ENCODE data around the gene GNG13. TPM values are rescaled to one million over a fixed set of nuclear protein-coding genes. Genes with fewer than 3 reads are reported as not detected.

GNG13 gene
- polyA plus RNA-seq: 2,278 and 2,470 TPM in 2 replicates

GRCh38 chr16:799948-800833, at the start of gene GNG13:
Gene GNG13, minus strand, starts transcription at chr16:800734. Its CDS starts 1,657 bp downstream, at chr16:799077.

GRCh38 chr16:788399-789126, 12.0 kb downstream of the GNG13 start, which contains the start of gene CHTF18:
Gene CHTF18, plus strand, starts transcription at chr16:788620. Its CDS starts 65 bp downstream, at chr16:788685.

GRCh38 chr16:787978-788398, 12.5 kb downstream of the GNG13 start, which contains the start of gene RPUSD1:
Gene RPUSD1, minus strand, starts transcription at chr16:788381. Its CDS starts 644 bp downstream, at chr16:787737.

GRCh38 chr16:760545-761343, 39.8 kb downstream of the GNG13 start, which contains the start of gene MSLN:
Gene MSLN, plus strand, starts transcription at chr16:760734. Its CDS starts 1,947 bp downstream, at chr16:762681.

Other genes with a start within 250 kb of the GNG13 start
- not detected in 2 replicates for gene PRR35, start 240.3 kb downstream of the GNG13 start, polyA plus RNA-seq
- not detected in 2 replicates for gene NHLRC4, start 233.7 kb downstream of the GNG13 start, polyA plus RNA-seq
- 0.84 and 1.6 TPM in 2 replicates for gene PIGQ, start 230.8 kb downstream of the GNG13 start, polyA plus RNA-seq
- 0.60 and 4.0 TPM in 2 replicates for gene RAB40C, start 210.7 kb downstream of the GNG13 start, polyA plus RNA-seq
- gene WFIKKN1, start 169.7 kb downstream of the GNG13 start, polyA plus RNA-seq: 0.16 and 0.27 TPM in 2 replicates
- gene METTL26, start 164.4 kb downstream of the GNG13 start, polyA plus RNA-seq: 32.5 and 32.9 TPM in 2 replicates
- gene MCRIP2, start 158.9 kb downstream of the GNG13 start, polyA plus RNA-seq: 3.1 and 7.9 TPM in 2 replicates
- 1.5 and 2.0 TPM in 2 replicates for gene WDR90, start 151.4 kb downstream of the GNG13 start, polyA plus RNA-seq
- 7.1 and 8.1 TPM in 2 replicates for gene RHOT2, start 132.6 kb downstream of the GNG13 start, polyA plus RNA-seq
- gene RHBDL1, start 125.1 kb downstream of the GNG13 start, polyA plus RNA-seq: 0.89 and 2.3 TPM in 2 replicates
- gene STUB1, start 120.3 kb downstream of the GNG13 start, polyA plus RNA-seq: 61.7 and 72.9 TPM in 2 replicates
- 7.3 and 7.9 TPM in 2 replicates for gene JMJD8, start 116.4 kb downstream of the GNG13 start, polyA plus RNA-seq
- 0.24 and 0.59 TPM in 2 replicates for gene WDR24, start 110.3 kb downstream of the GNG13 start, polyA plus RNA-seq
- 8.0 and 22.9 TPM in 2 replicates for gene FBXL16, start 94.9 kb downstream of the GNG13 start, polyA plus RNA-seq
- 0.09 and 0.34 TPM in 2 replicates for gene METRN, start 85.6 kb downstream of the GNG13 start, polyA plus RNA-seq
- gene ANTKMT, start 79.6 kb downstream of the GNG13 start, polyA plus RNA-seq: 8.9 and 12.8 TPM in 2 replicates
- gene CCDC78, start 74.3 kb downstream of the GNG13 start, polyA plus RNA-seq: not detected in 2 replicates
- gene HAGHL, start 73.6 kb downstream of the GNG13 start, polyA plus RNA-seq: 0.38 and 3.0 TPM in 2 replicates
- gene CIAO3, start 59.7 kb downstream of the GNG13 start, polyA plus RNA-seq: 1.2 and 3.4 TPM in 2 replicates
- not detected in 2 replicates for gene MSLN, start 40.0 kb downstream of the GNG13 start, polyA plus RNA-seq
- gene RPUSD1, start 12.4 kb downstream of the GNG13 start, polyA plus RNA-seq: 2.8 and 5.1 TPM in 2 replicates
- 0.39 and 1.4 TPM in 2 replicates for gene CHTF18, start 12.1 kb downstream of the GNG13 start, polyA plus RNA-seq
- gene LMF1, start 170.2 kb upstream of the GNG13 start, polyA plus RNA-seq: 4.4 and 7.5 TPM in 2 replicates
- 0.12 and 0.13 TPM in 2 replicates for gene SOX8, start 181.0 kb upstream of the GNG13 start, polyA plus RNA-seq